ENCODE results near the gene VPS54.

The VPS54 gene

GRCh38 chr2:63914311-63914710 is 104.9 kb downstream of the VPS54 start:
- Histone ChIP-seq H3K4me1 (ENCODE audit: control insufficient read depth, insufficient read depth, low read length) (no peaks in the 10 kb centered on the region), H3K36me3 (ENCODE audit: control insufficient read depth, insufficient read depth, low read length) (peaks cover 11% of the 10 kb centered on the region), H3K27me3 (ENCODE audit: control insufficient read depth, insufficient read depth, low read length) (no peaks in the 10 kb centered on the region), H3K9ac (ENCODE audit: low read length) (no peak overlapping the region), H3K4me3 (ENCODE audit: low read length) (no peak overlapping the region), H3K27ac (ENCODE audit: low read depth, low read length) (no peak overlapping the region)

- Histone ChIP-seq H3K27me3 (ENCODE audit: control insufficient read depth, insufficient read depth, low read length) (no peaks in the 10 kb centered on the region), H3K36me3 (ENCODE audit: control insufficient read depth, insufficient read depth, low read length) (peaks cover 4% of the 10 kb centered on the region), H3K4me3 (ENCODE audit: low read length) (no peak overlapping the region), H3K9ac (ENCODE audit: low read length) (no peak overlapping the region), H3K27ac (ENCODE audit: low read depth, low read length) (no peak overlapping the region), H3K4me1 (ENCODE audit: control insufficient read depth, insufficient read depth, low read length) (no peaks in the 10 kb centered on the region)
Measured at GRCh38 chr2:63903003-63903402, 116.2 kb downstream of the VPS54 start.

- Histone ChIP-seq H3K27me3 (ENCODE audit: control insufficient read depth, insufficient read depth, low read length) (no peaks in the 10 kb centered on the region), H3K4me3 (ENCODE audit: low read length) (no peak overlapping the region), H3K4me1 (ENCODE audit: control insufficient read depth, insufficient read depth, low read length) (no peaks in the 10 kb centered on the region), H3K27ac (ENCODE audit: low read depth, low read length) (no peak overlapping the region), H3K9ac (ENCODE audit: low read length) (no peak overlapping the region), H3K36me3 (ENCODE audit: control insufficient read depth, insufficient read depth, low read length) (peaks cover 5% of the 10 kb centered on the region)
Measured at GRCh38 chr2:63902149-63902548, 117.1 kb downstream of the VPS54 start.

- no peaks in the 10 kb centered on the region for H3K27me3 ChIP-seq (ENCODE audit: control insufficient read depth, insufficient read depth, low read length)
- H3K4me3 ChIP-seq (ENCODE audit: low read length) = no peak overlapping the region
- H3K36me3 ChIP-seq (ENCODE audit: control insufficient read depth, insufficient read depth, low read length) = peaks cover 5% of the 10 kb centered on the region
- no peak overlapping the region for H3K9ac ChIP-seq (ENCODE audit: low read length)
- H3K4me1 ChIP-seq (ENCODE audit: control insufficient read depth, insufficient read depth, low read length) = no peaks in the 10 kb centered on the region
- H3K27ac ChIP-seq (ENCODE audit: low read depth, low read length) = no peak overlapping the region
Measured at GRCh38 chr2:63899639-63900038, 119.6 kb downstream of the VPS54 start.

- H3K36me3 ChIP-seq (ENCODE audit: control insufficient read depth, insufficient read depth, low read length) = peaks cover 5% of the 10 kb centered on the region
- H3K4me1 ChIP-seq (ENCODE audit: control insufficient read depth, insufficient read depth, low read length) = no peaks in the 10 kb centered on the region
- no peak overlapping the region for H3K9ac ChIP-seq (ENCODE audit: low read length)
- no peaks in the 10 kb centered on the region for H3K27me3 ChIP-seq (ENCODE audit: control insufficient read depth, insufficient read depth, low read length)
- no peak overlapping the region for H3K27ac ChIP-seq (ENCODE audit: low read depth, low read length)
- no peak overlapping the region for H3K4me3 ChIP-seq (ENCODE audit: low read length)
Measured at GRCh38 chr2:63898839-63899238, 120.4 kb downstream of the VPS54 start.

GRCh38 chr2:63894167-63894566 is 125.1 kb downstream of the VPS54 start:
- Histone ChIP-seq H3K4me1 (ENCODE audit: control insufficient read depth, insufficient read depth, low read length) (no peaks in the 10 kb centered on the region), H3K27ac (ENCODE audit: low read depth, low read length) (no peak overlapping the region), H3K9ac (ENCODE audit: low read length) (no peak overlapping the region), H3K4me3 (ENCODE audit: low read length) (no peak overlapping the region), H3K27me3 (ENCODE audit: control insufficient read depth, insufficient read depth, low read length) (no peaks in the 10 kb centered on the region), H3K36me3 (ENCODE audit: control insufficient read depth, insufficient read depth, low read length) (peaks cover 12% of the 10 kb centered on the region)

GRCh38 chr2:63893163-63893562 is 126.1 kb downstream of the VPS54 start:
- Histone ChIP-seq H3K27ac (ENCODE audit: low read depth, low read length) (no peak overlapping the region), H3K27me3 (ENCODE audit: control insufficient read depth, insufficient read depth, low read length) (no peaks in the 10 kb centered on the region), H3K4me1 (ENCODE audit: control insufficient read depth, insufficient read depth, low read length) (no peaks in the 10 kb centered on the region), H3K4me3 (ENCODE audit: low read length) (no peak overlapping the region), H3K36me3 (ENCODE audit: control insufficient read depth, insufficient read depth, low read length) (peaks cover 11% of the 10 kb centered on the region), H3K9ac (ENCODE audit: low read length) (no peak overlapping the region)

GRCh38 chr2:63891488-63892030 is 127.7 kb downstream of the VPS54 start:
- H3K9ac ChIP-seq (ENCODE audit: low read length) = no peak overlapping the region
- H3K36me3 ChIP-seq (ENCODE audit: control insufficient read depth, insufficient read depth, low read length) = peaks cover 14% of the 10 kb centered on the region
- H3K4me1 ChIP-seq (ENCODE audit: control insufficient read depth, insufficient read depth, low read length) = no peaks in the 10 kb centered on the region
- H3K4me3 ChIP-seq (ENCODE audit: low read length) = no peak overlapping the region
- H3K27ac ChIP-seq (ENCODE audit: low read depth, low read length) = no peak overlapping the region
- H3K27me3 ChIP-seq (ENCODE audit: control insufficient read depth, insufficient read depth, low read length) = no peaks in the 10 kb centered on the region

GRCh38 chr2:63890678-63891077 is 128.6 kb downstream of the VPS54 start:
- Histone ChIP-seq H3K9ac (ENCODE audit: low read length) (no peak overlapping the region), H3K4me1 (ENCODE audit: control insufficient read depth, insufficient read depth, low read length) (no peaks in the 10 kb centered on the region), H3K27me3 (ENCODE audit: control insufficient read depth, insufficient read depth, low read length) (no peaks in the 10 kb centered on the region), H3K36me3 (ENCODE audit: control insufficient read depth, insufficient read depth, low read length) (peaks cover 18% of the 10 kb centered on the region), H3K27ac (ENCODE audit: low read depth, low read length) (no peak overlapping the region), H3K4me3 (ENCODE audit: low read length) (no peak overlapping the region)

- H3K36me3 ChIP-seq (ENCODE audit: control insufficient read depth, insufficient read depth, low read length) = peaks cover 21% of the 10 kb centered on the region
- no peaks in the 10 kb centered on the region for H3K4me1 ChIP-seq (ENCODE audit: control insufficient read depth, insufficient read depth, low read length)
- no peak overlapping the region for H3K4me3 ChIP-seq (ENCODE audit: low read length)
- no peak overlapping the region for H3K9ac ChIP-seq (ENCODE audit: low read length)
- H3K27ac ChIP-seq (ENCODE audit: low read depth, low read length) = no peak overlapping the region
- no peaks in the 10 kb centered on the region for H3K27me3 ChIP-seq (ENCODE audit: control insufficient read depth, insufficient read depth, low read length)
Measured at GRCh38 chr2:63888490-63889402, 130.5 kb downstream of the VPS54 start.

- Histone ChIP-seq H3K27me3 (ENCODE audit: control insufficient read depth, insufficient read depth, low read length) (no peaks in the 10 kb centered on the region), H3K4me1 (ENCODE audit: control insufficient read depth, insufficient read depth, low read length) (no peaks in the 10 kb centered on the region), H3K27ac (ENCODE audit: low read depth, low read length) (no peak overlapping the region), H3K9ac (ENCODE audit: low read length) (no peak overlapping the region), H3K4me3 (ENCODE audit: low read length) (no peak overlapping the region), H3K36me3 (ENCODE audit: control insufficient read depth, insufficient read depth, low read length) (peaks cover 19% of the 10 kb centered on the region)
Measured at GRCh38 chr2:63888053-63888452, 131.2 kb downstream of the VPS54 start.

- H3K27ac ChIP-seq (ENCODE audit: low read depth, low read length) = no peak overlapping the region
- peaks cover 16% of the 10 kb centered on the region for H3K36me3 ChIP-seq (ENCODE audit: control insufficient read depth, insufficient read depth, low read length)
- H3K27me3 ChIP-seq (ENCODE audit: control insufficient read depth, insufficient read depth, low read length) = no peaks in the 10 kb centered on the region
- no peak overlapping the region for H3K9ac ChIP-seq (ENCODE audit: low read length)
- H3K4me1 ChIP-seq (ENCODE audit: control insufficient read depth, insufficient read depth, low read length) = no peaks in the 10 kb centered on the region
- no peak overlapping the region for H3K4me3 ChIP-seq (ENCODE audit: low read length)
Measured at GRCh38 chr2:63886445-63886844, 132.8 kb downstream of the VPS54 start.

Measured in rectal smooth muscle tissue (tissue), 1 donor.